KOPT-K1 (cell line): Measurements from ENCODE around the gene PBX1.

Source experiments
- H3K27ac ChIP-seq: fragments of 200-600 bp; sonication (generic); 2 replicates; pipeline ENCODE4 v1.5.1; 2016; ENCODE audit warnings: antibody characterized with exemption, mild to moderate bottlenecking, low read depth, low read length; ENCODE audit not compliant: poor library complexity, severe bottlenecking
- H3K36me3 ChIP-seq: fragments of 200-600 bp; sonication (generic); 2 replicates; pipeline ENCODE4 v1.5.1; 2017; ENCODE audit warnings: antibody characterized with exemption, mild to moderate bottlenecking, low read length, moderate library complexity; ENCODE audit not compliant: insufficient read depth
- H3K9me3 ChIP-seq: fragments of 200-600 bp; sonication (generic); 2 replicates; pipeline ENCODE4 v1.5.1; 2017; ENCODE audit warnings: antibody characterized with exemption, low read length, mild to moderate bottlenecking; ENCODE audit not compliant: insufficient read depth, poor library complexity, severe bottlenecking

Gene PBX1

DNA sequence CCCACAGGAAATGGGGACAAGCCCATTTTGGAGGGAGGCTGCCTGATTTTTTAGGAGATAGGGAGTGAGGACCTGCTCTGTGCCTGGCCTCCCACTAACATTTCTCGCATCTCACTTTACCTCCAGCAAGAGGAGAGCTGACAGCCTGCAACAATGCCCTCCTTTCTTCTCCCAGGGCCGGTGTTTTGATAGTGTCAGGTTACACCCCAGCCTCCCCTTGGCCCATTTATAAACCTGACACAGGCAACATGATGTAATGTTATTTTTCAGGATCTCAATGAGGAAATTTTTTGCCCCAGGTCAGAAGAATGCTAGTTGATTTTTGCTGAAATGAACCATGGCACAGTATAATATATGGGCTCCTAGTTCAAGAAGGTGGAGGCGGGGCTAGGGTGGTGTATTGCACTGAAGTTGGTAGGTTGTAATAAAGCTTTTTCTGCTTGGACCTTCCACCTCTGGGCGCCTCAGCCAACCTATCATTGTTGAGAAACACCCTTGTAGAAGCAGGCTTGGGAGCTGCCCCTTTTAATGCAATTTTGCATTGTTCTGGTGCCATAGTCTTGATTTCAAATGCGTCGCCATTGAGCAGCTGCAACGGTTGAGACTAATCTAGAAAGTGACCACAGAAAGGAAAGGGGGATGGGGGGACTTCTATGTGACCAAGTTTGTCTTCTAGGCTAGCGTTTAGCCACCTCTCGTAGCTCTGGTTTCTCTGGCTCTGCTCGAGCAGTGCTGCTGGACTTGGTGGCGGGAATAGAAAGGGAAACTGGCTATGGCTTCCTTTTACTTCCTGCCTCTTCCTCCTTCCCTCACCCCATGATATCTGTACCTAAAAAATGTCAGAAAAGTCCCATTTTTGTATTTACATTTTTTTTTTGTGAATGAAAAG, 53.0 kb downstream of the PBX1 start:
- no peaks in the 10 kb centered on the region for H3K36me3 ChIP-seq
- no peak overlapping the region for H3K27ac ChIP-seq
- H3K9me3 ChIP-seq, result no peaks in the 10 kb centered on the region

DNA sequence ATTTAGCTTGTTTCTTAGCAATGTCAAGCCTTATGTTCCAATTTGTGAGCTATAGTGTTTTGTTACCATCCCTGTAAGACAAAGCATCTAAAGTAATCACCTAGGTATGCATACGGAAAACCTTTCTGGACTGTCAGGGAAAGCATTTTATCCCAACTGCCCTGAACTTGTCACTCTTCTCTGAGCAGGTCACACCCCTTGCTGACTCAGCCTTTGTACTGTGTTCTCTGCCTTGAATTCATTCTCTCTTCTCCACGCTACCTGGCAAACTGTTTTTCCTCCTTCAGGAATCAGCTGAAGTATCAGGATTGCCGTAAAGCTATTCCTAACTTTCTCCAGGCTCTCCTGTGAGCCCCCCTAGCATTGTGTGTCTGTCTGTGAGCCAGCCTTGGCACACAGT, 54.2 kb downstream of the PBX1 start:
- Histone ChIP-seq H3K9me3 (no peaks in the 10 kb centered on the region), H3K27ac (no peak overlapping the region), H3K36me3 (no peaks in the 10 kb centered on the region)

DNA sequence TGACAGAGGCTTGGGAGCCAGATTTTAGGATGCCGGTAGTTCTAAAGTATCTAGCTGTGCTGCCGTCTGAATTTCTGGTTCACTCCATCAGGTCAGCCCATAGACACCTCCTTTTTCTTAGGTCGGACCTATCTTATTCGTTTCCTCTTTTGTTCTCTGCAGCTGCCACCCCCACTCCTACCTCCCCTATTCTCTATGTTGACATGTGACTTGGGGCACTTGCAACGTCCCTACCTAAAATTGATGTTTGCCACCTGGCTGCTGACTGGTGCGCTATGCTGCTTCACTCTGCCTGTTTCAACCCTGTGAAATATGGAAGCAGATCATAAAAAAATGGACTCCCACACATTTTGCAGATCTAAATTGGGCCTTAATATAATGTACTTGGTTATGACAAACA, 55.3 kb downstream of the PBX1 start:
- no peak overlapping the region for H3K27ac ChIP-seq
- H3K9me3 ChIP-seq, result no peaks in the 10 kb centered on the region
- H3K36me3 ChIP-seq, result no peaks in the 10 kb centered on the region

DNA sequence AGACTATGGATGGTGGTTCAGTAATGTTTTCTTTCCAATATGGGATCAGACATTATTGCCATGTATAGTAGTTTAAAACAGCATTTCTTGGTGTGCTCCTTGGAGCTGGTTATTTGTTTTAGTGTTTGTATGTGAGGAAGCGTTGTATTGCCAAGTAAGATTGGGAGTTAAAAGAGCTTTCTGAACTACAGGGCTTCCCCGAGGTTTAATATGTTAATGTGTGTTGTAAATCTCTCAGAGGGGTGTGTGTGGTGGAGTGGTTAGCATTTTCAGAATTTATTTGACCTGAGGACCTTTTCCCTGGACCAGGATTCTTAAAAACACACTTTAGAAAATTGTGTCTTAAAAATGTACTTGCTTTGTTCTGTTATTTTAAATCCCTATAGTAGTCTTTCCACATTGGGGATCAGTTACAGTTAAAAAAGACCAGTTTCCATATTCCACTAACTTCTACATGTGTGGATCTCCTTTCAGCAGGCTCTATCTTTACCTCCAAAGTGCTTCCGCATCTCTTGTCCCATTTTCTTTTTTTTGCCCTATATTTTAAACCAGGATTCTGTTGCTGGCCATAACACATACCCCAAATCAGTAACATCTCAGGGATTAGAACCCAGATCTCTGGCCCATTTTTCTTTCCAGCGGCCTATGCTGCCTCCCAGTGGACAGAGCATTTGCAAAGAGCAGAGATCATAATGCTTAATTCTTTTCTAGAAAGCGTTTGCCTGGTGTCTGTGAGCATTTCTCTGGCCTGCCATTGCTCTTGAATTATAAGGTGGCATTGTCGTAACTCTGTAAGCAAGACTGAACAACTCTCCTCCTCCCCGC, 58.6 kb downstream of the PBX1 start:
- Histone ChIP-seq H3K27ac (no peak overlapping the region), H3K9me3 (no peaks in the 10 kb centered on the region), H3K36me3 (no peaks in the 10 kb centered on the region)

DNA sequence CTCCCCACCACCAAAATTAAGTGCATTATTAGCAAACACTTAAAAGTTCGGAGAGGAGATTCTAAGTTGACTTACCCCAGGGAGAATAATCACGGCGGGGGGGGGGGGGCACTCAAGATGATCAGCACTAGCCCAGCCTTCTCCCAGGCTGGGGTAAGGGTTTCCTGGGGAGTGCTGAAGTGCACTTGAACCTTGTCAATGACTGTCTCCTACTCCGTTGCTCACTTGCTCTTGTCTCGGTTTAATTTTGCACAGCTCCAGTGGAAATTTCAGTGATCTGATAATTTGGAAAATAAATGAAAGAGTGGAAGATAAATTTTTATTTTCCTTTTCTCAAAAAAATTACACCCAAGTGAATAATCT, 59.2 kb downstream of the PBX1 start:
- H3K36me3 ChIP-seq, result no peaks in the 10 kb centered on the region
- no peak overlapping the region for H3K27ac ChIP-seq
- H3K9me3 ChIP-seq, result no peaks in the 10 kb centered on the region

DNA sequence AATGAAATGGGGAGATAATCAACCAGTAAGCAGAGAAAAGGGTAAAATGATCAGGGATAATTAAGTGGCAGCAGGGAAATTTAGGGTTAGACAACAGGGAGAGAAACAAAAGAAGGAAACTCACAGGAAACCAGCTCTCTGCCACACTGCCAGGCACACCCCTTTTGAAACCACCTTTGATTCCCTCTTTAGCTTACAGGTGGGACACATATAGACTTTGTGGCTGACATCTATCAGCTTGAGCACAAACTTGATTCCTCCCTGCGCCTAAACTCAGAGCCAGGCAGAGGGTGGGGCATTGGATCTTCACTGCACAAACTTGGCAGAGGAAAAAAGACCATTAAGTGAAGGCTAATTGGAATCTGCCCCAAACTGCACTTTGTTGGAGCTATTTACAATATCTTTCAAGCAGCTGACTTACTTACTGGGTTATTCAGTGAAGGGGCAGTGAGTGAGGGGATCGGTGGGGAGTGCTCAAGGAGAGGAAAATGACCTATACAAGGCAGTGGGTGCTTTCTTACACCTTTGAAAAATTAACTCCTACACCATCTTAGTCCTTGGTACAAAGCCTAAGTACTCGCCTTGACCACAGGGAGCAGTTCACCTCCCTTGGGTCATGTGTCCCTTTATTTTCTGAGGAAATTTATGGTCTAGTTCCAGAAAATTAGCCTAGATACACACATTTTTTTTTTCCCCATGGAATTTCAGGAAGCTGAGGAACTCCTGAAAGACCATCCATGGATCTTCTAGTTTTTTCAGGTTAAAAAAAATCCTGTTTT, 60.2 kb downstream of the PBX1 start:
- H3K9me3 ChIP-seq, result no peaks in the 10 kb centered on the region
- no peak overlapping the region for H3K27ac ChIP-seq
- no peaks in the 10 kb centered on the region for H3K36me3 ChIP-seq

DNA sequence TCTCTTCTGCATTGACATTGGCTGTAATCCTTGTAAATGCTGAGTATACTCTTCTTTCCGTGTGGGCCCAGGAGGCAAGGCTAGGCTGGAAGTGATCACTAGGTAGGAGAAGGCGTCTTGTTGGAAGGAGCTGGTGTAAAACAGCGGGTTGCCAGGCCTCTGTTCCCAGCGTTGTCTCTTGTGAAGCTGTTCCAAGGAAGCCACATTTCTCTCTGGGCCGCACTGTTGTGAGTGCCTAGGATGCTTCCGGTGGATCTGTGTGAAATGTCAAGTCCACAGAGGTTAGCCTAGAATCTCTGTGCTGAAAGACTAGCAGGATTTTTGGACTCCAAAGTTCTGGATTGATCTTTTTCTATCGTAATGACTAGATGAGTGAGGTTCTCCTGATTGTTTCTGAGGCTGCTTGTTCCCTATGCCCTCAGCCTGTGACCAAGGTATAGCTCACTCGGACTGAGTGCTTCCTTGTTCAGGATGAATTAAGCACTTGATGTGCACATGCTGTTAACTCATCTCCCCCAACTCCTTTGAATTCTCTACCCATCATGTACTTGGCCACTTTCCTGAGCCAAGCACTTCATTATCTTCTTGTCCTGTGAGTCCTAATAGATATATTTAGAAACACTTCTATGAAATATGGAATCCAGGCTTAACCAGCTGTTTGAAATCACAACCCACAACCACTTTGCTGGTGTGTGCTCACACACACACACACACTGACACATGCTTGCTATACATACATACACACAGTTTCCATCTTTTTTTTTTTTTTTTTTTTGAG, 63.3 kb downstream of the PBX1 start:
- H3K27ac ChIP-seq, result no peak overlapping the region
- H3K36me3 ChIP-seq, result no peaks in the 10 kb centered on the region
- H3K9me3 ChIP-seq, result no peaks in the 10 kb centered on the region

DNA sequence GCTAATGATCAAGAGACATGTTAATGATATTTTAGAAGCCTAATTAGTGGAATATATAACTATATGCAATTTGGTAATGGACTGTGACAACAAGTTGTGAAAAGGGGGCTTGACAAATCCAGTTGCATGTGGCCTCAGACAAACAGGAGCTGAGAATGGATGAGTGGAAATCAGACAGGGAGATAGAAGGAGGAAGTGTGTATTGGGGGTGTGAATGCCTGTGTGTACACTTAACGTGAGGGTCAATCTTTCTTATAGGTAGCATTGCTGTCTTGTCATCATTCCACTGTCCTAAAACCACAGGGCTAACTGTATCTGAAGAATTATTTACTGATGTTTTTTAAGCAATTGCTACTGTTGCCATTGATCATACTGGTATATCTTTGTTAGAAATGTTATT, 64.8 kb downstream of the PBX1 start:
- H3K36me3 ChIP-seq, result no peaks in the 10 kb centered on the region
- H3K9me3 ChIP-seq, result no peaks in the 10 kb centered on the region
- H3K27ac ChIP-seq, result no peak overlapping the region

DNA sequence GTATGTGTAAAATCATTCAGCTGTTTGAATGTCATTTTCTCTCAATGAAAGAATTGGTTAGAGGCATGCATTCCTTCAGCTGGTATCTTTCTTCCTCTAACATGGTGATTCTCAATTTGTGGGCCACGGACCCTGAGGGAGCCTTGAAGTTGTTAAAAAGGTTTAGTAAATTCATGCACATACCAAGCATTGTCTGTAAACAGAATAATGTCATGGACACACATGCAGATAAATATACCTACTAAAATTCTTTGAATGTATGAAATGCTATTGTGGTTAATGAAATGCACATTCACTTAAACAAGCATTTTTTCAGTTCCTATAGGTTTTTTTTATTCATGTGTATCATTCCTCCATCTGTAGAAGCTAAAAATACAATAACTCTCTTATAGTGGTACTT, 65.4 kb downstream of the PBX1 start:
- no peaks in the 10 kb centered on the region for H3K36me3 ChIP-seq
- H3K9me3 ChIP-seq, result no peaks in the 10 kb centered on the region
- H3K27ac ChIP-seq, result no peak overlapping the region

DNA sequence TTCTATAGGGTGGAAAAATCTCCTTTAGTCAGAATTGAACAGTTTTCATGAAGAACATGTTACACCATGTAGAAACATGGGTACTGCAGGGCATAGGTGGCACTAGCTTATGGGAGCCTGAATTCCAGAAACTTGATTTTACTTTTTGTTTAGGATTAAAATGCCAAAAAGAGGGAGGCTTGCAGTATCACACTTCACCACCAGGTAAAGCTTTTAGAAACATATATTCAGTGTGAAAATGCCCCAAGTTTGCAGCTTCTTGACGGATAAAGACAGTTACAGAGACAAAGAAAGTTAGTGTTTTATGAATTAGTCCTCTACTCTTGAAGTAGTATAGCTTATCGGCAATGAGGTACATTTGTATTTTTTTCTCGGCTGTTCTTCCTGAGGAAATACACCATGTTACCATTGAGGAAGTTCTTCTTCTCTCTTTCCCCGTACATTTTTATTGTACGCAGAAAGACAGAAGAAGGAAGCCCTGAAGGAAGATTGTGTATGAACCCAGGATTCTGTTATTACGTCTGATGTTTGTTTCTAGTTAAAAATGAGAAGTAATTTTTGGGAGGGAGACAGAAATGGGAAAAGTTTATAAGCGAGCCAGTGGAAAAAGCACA, 66.1 kb downstream of the PBX1 start:
- no peaks in the 10 kb centered on the region for H3K36me3 ChIP-seq
- no peaks in the 10 kb centered on the region for H3K9me3 ChIP-seq
- H3K27ac ChIP-seq, result no peak overlapping the region

DNA sequence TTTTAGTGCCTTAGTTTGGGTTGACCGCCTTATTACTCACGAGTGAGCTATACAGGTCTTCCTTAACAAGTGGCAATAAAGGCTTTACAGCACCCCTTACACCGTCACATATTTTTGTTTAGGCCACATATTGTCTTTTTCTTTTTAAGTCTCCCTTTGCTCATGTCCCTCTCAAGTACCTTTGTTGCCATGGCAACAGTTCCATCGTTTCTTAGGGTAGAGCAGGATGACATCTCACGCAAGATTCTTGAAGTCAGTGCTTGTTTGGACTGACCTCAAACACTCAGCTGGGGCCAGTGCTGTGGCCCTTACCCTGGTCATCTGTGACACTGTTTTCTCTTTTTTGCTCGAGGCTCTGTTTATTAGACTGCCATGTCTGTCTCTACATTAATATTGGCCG, 69.8 kb downstream of the PBX1 start:
- Histone ChIP-seq H3K9me3 (no peaks in the 10 kb centered on the region), H3K36me3 (no peaks in the 10 kb centered on the region), H3K27ac (no peak overlapping the region)

DNA sequence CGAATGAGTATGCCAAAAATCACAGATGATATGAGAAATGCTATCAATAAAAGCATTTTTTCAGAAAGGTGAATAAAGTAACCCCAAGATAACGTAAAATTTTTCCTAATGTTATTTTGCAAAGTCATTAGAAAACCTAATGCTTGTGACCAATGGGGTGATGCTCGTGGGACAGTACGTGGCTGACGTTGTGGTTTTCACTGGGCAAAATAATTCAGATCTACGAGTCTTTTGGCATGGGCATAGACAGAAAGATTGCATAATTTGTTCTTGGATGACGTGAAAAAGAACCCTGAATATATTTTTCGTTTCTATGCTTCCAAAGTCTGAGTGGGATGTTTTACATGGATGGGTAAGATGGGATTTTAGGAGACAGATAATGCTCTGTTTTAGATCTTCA, 71.0 kb downstream of the PBX1 start:
- Histone ChIP-seq H3K36me3 (no peaks in the 10 kb centered on the region), H3K9me3 (no peaks in the 10 kb centered on the region), H3K27ac (no peak overlapping the region)

DNA sequence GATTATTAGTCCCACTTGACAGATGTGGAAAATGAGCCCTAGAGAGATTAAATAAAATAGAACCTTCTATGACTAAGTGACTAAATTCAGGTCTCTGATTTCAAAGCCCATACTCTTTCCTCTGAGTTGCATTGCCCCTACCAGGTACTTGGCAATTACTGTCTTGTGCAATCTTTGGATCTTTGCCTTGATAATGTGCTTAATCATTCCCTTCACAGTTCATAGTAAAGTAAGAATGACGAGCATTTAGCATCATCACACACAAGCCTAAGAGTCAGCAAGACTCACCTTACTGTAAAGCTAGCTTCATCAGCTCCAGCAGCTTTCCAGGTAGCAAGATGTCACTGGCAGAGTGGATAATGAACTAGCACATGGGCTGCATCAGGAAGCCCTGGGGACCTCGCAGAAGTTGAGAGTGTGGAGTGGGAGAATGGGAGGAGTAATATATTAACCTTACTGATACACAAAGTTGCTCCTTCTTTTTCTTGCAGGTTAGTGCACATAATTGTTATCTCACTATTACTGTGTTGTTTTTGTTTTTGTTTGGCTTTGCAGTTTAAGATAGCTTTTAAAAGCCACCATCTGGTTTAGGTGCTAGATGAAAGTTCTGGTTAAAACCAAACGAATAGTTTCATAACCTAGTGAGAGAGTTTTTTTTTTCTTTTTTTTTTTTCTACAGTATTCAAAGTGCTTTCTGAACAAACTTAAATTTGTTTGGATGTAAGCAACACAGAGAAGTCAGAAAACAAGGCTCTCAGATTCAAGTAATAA, 71.8 kb downstream of the PBX1 start:
- H3K27ac ChIP-seq, result no peak overlapping the region

DNA sequence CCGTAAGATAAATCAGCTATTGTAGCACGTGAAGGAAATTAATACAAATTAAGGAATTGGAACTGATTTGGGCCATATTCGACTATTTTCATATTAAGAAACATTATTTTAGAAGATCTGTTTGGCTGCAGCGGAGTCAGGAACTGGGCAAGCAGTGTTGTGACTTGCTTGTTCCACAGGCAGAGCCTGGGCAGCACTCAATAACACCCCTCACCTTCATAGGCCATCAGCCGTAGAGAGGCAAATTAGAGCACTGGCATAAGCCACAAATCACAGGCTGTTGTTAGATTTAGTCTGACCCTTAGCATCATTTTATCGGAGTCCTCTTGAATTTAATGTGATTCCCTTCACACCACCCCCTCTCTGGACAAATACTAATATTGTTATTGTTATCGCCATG, 72.8 kb downstream of the PBX1 start:
- H3K9me3 ChIP-seq, result no peaks in the 10 kb centered on the region
- H3K27ac ChIP-seq, result no peak overlapping the region
- H3K36me3 ChIP-seq, result no peaks in the 10 kb centered on the region

More for the DNA sequence above, 71.8 kb downstream of the PBX1 start:
- Histone ChIP-seq H3K9me3 (no peaks in the 10 kb centered on the region), H3K36me3 (no peaks in the 10 kb centered on the region)
